Measurements from ENCODE around the gene DCP2.

DCP2 gene

GRCh38 chr5:113058706-113059226 is 82.2 kb downstream of the DCP2 start:
- H3K4me1 ChIP-seq (ENCODE audit: insufficient read depth, low read length), result peaks cover 24% of the 10 kb centered on the region
- no peak overlapping the region for H2AFZ ChIP-seq (ENCODE audit: low read depth, low read length)
- no peak overlapping the region for H3K27ac ChIP-seq (ENCODE audit: low read length)
- ATAC-seq (ENCODE audit: insufficient read depth, low read depth), result no peak
- H3K36me3 ChIP-seq (ENCODE audit: insufficient read depth, low read length), result no peaks in the 10 kb centered on the region
- no peak for TF ChIP-seq EZH2 (IDR thresholded peaks at IDR 0.05; ENCODE audit: borderline replicate concordance, low read depth, low read length, severe bottlenecking)
- no peak for TF ChIP-seq CTCF (IDR thresholded peaks at IDR 0.05; ENCODE audit: borderline replicate concordance, extremely low read depth, low read length, poor library complexity, severe bottlenecking)
- H4K20me1 ChIP-seq (ENCODE audit: insufficient read depth, low read length), result no peaks in the 10 kb centered on the region
- H3K27me3 ChIP-seq (ENCODE audit: insufficient read depth, low read length, poor library complexity), result no peaks in the 10 kb centered on the region
- no peak overlapping the region for H3K9ac ChIP-seq (ENCODE audit: low read depth, low read length)
- no peak overlapping the region for H3K4me3 ChIP-seq (ENCODE audit: low read depth in 1 of 2, low read length in 2 of 2)
- H3K4me2 ChIP-seq (ENCODE audit: insufficient read depth, low read length), result no peak overlapping the region
- no peak for DNase-seq
- H3K9me3 ChIP-seq (ENCODE audit: insufficient read depth, low read length, severe bottlenecking), result no peaks in the 10 kb centered on the region
- H3K79me2 ChIP-seq (ENCODE audit: insufficient read depth, low read length), result no peaks in the 10 kb centered on the region

GRCh38 chr5:113059232-113060040 is 82.8 kb downstream of the DCP2 start:
- Histone ChIP-seq H4K20me1 (ENCODE audit: insufficient read depth, low read length) (no peaks in the 10 kb centered on the region), H3K27me3 (ENCODE audit: insufficient read depth, low read length, poor library complexity) (no peaks in the 10 kb centered on the region), H3K9ac (ENCODE audit: low read depth, low read length) (no peak overlapping the region), H3K4me3 (ENCODE audit: low read depth in 1 of 2, low read length in 2 of 2) (no peak overlapping the region), H3K27ac (ENCODE audit: low read length) (no peak overlapping the region), H2AFZ (ENCODE audit: low read depth, low read length) (no peak overlapping the region), H3K4me2 (ENCODE audit: insufficient read depth, low read length) (no peak overlapping the region), H3K79me2 (ENCODE audit: insufficient read depth, low read length) (no peaks in the 10 kb centered on the region), H3K4me1 (ENCODE audit: insufficient read depth, low read length) (peaks cover 24% of the 10 kb centered on the region), H3K9me3 (ENCODE audit: insufficient read depth, low read length, severe bottlenecking) (no peaks in the 10 kb centered on the region), H3K36me3 (ENCODE audit: insufficient read depth, low read length) (no peaks in the 10 kb centered on the region)
- TF ChIP-seq CTCF (IDR thresholded peaks at IDR 0.05; ENCODE audit: borderline replicate concordance, extremely low read depth, low read length, poor library complexity, severe bottlenecking), result no peak
- no peak for TF ChIP-seq EZH2 (IDR thresholded peaks at IDR 0.05; ENCODE audit: borderline replicate concordance, low read depth, low read length, severe bottlenecking)
- ATAC-seq (ENCODE audit: insufficient read depth, low read depth), result no peak
- DNase-seq, result no peak

- TF ChIP-seq CTCF (IDR thresholded peaks at IDR 0.05; ENCODE audit: borderline replicate concordance, extremely low read depth, low read length, poor library complexity, severe bottlenecking), result no peak
- TF ChIP-seq EZH2 (IDR thresholded peaks at IDR 0.05; ENCODE audit: borderline replicate concordance, low read depth, low read length, severe bottlenecking), result no peak
- Histone ChIP-seq H3K4me1 (ENCODE audit: insufficient read depth, low read length) (peaks cover 24% of the 10 kb centered on the region), H3K4me2 (ENCODE audit: insufficient read depth, low read length) (no peak overlapping the region), H3K9ac (ENCODE audit: low read depth, low read length) (no peak overlapping the region), H3K27ac (ENCODE audit: low read length) (no peak overlapping the region), H3K4me3 (ENCODE audit: low read depth in 1 of 2, low read length in 2 of 2) (no peak overlapping the region), H3K9me3 (ENCODE audit: insufficient read depth, low read length, severe bottlenecking) (no peaks in the 10 kb centered on the region), H3K79me2 (ENCODE audit: insufficient read depth, low read length) (no peaks in the 10 kb centered on the region), H2AFZ (ENCODE audit: low read depth, low read length) (no peak overlapping the region), H4K20me1 (ENCODE audit: insufficient read depth, low read length) (no peaks in the 10 kb centered on the region), H3K36me3 (ENCODE audit: insufficient read depth, low read length) (no peaks in the 10 kb centered on the region), H3K27me3 (ENCODE audit: insufficient read depth, low read length, poor library complexity) (no peaks in the 10 kb centered on the region)
- ATAC-seq (ENCODE audit: insufficient read depth, low read depth) (no peak), DNase-seq (no peak)
Measured at GRCh38 chr5:113060408-113061025, 83.9 kb downstream of the DCP2 start.

Data from DND-41 (cell line).